Fibroblast of lung (primary cell): ENCODE measurements around the gene NUP58.

Experiments
- EZH2 ChIP-seq: IDR thresholded peaks from 2 replicates; pipeline ENCODE4 v1.5.1; 2012; ENCODE audit warnings: low read length, control low read depth, mild to moderate bottlenecking; ENCODE audit errors: missing control alignments
- TF ChIP-seq, protein P1 (sequence below), 2 donors: IDR thresholded peaks in 1 of 2; conservative IDR thresholded peaks in 1 of 2; 1 replicate in 1 of 2; 2 replicates in 1 of 2; pipeline ENCODE4 v1.5.1; 2011 to 2012; ENCODE audit warnings: low read length in 2 of 2, control low read depth in 1 of 2, inconsistent platforms in 1 of 2, low read depth in 1 of 2, mild to moderate bottlenecking in 1 of 2

DNA sequence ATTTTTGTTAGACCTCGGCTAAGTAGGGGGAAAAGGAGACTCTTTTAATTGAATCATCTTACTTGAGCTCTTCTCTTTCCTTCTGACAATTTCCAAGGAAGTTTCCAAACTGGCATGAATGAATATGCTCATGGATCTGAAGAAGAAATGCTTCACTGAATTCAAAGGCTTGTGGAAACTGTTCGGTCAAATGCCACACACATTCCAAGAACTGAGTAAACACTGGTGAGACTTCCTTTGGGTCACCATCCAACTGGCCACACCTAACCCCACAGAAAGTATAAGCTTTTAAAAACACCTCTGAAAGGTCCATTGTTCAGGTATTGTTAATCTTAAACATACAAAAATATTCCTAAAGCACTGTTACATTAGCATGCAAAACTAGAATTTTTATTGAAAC lies 47.7 kb upstream of the NUP58 start:
- TF ChIP-seq, protein P1, sequence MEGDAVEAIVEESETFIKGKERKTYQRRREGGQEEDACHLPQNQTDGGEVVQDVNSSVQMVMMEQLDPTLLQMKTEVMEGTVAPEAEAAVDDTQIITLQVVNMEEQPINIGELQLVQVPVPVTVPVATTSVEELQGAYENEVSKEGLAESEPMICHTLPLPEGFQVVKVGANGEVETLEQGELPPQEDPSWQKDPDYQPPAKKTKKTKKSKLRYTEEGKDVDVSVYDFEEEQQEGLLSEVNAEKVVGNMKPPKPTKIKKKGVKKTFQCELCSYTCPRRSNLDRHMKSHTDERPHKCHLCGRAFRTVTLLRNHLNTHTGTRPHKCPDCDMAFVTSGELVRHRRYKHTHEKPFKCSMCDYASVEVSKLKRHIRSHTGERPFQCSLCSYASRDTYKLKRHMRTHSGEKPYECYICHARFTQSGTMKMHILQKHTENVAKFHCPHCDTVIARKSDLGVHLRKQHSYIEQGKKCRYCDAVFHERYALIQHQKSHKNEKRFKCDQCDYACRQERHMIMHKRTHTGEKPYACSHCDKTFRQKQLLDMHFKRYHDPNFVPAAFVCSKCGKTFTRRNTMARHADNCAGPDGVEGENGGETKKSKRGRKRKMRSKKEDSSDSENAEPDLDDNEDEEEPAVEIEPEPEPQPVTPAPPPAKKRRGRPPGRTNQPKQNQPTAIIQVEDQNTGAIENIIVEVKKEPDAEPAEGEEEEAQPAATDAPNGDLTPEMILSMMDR (conservative IDR thresholded peaks at IDR 0.05 in 1 of 2, IDR thresholded peaks at IDR 0.05 in 1 of 2; ENCODE audit: low read depth in 1 of 2, low read length in 2 of 2): no peak
- TF ChIP-seq EZH2: no peak
